Measurements from ENCODE around the gene PUM2. TPM values are rescaled to one million over a fixed set of nuclear protein-coding genes. Genes with fewer than 3 reads are reported as not detected.

The PUM2 gene
- total and polyA plus RNA-seq, 2 of the 13 experiments (the other 11 are each of a cell fraction or from before 2014, with no cell fraction given): 69.6 to 69.8 TPM

GRCh38 chr2:20242727-20243377, 107.8 kb downstream of the PUM2 start (continued):
- TF ChIP-seq HMG20B (CRISPR knock-in tag; conservative IDR thresholded peaks at IDR 0.05) (no peak), SMC3 (IDR thresholded peaks at IDR 0.05; ENCODE audit: low read length) (0 out of 2 replicates have a peak, but pooled peaks have one; percentile 8), IKZF5 (CRISPR knock-in tag; IDR thresholded peaks at IDR 0.05) (0 out of 2 replicates have a peak, but pooled peaks have one; percentile 31), STAG1 (CRISPR knock-in tag; IDR thresholded peaks at IDR 0.05) (peak; percentile 44), ZMAT5 (CRISPR knock-in tag; IDR thresholded peaks at IDR 0.05; ENCODE audit: borderline replicate concordance, low read depth) (no peak), CTCF (CRISPR knock-in tag; IDR thresholded peaks at IDR 0.05) (0 out of 2 replicates have a peak, but pooled peaks have one; percentile 30), U2AF1 (optimal IDR thresholded peaks at IDR 0.05; ENCODE audit: low read depth, low read length) (no peak), STAT6 (CRISPR knock-in tag; IDR thresholded peaks at IDR 0.05; ENCODE audit: borderline replicate concordance) (no peak), ELK4 (CRISPR knock-in tag; IDR thresholded peaks at IDR 0.05; ENCODE audit: borderline replicate concordance) (no peak), GMEB2 (CRISPR knock-in tag; IDR thresholded peaks at IDR 0.05; ENCODE audit: low read depth) (no peak), NCOA1 (CRISPR knock-in tag; IDR thresholded peaks at IDR 0.05) (no peak), NFE2L1 (CRISPR knock-in tag; IDR thresholded peaks at IDR 0.05; ENCODE audit: borderline replicate concordance) (no peak), TERF1 (CRISPR knock-in tag; IDR thresholded peaks at IDR 0.05) (no peak)
